Measurements from ENCODE around the gene KDM2A. TPM values are rescaled to one million over a fixed set of nuclear protein-coding genes. Genes with fewer than 3 reads are reported as not detected.

KDM2A gene
- total RNA-seq, 4 donors from 2014 or later = 44.9 to 69.5 (median 51.4) TPM

GRCh38 chr11:67136156-67136555 lies 17.1 kb downstream of the KDM2A start:
- no peaks in the 10 kb centered on the region for H3K9me3 ChIP-seq
- intact Hi-C loops (cut with DNase I) = no loop called here
- H3K4me3 ChIP-seq = no peak overlapping the region
- H3K36me3 ChIP-seq = peaks cover 13 to 92% (median 72%) of the 10 kb centered on the region in 4 donors
- WGBS = 73% methylated on average over 1 of the region's 1 CpG
- H3K27ac ChIP-seq (replicated peaks in 1 of 4) = no peak overlapping the region
- H3K4me1 ChIP-seq = peaks cover 0 to 35% (median 24%) of the 10 kb centered on the region in 4 donors
- TF ChIP-seq POLR2AphosphoS5 (IDR thresholded peaks at IDR 0.05) (no peak), EP300 (IDR thresholded peaks at IDR 0.05) (no peak), CTCF (IDR thresholded peaks at IDR 0.05) (no peak), POLR2A (IDR thresholded peaks at IDR 0.05; ENCODE audit: low read depth) (no peak)
- no peak for DNase-seq (ENCODE audit: extremely low spot score)
- H3K27me3 ChIP-seq = no peaks in the 10 kb centered on the region

- H3K4me1 ChIP-seq = peaks cover 0 to 38% (median 17%) of the 10 kb centered on the region in 4 donors
- no peaks in the 10 kb centered on the region for H3K9me3 ChIP-seq
- no peak overlapping the region for H3K4me3 ChIP-seq
- intact Hi-C loops (cut with DNase I) = no loop called here
- WGBS = 93% methylated on average over 4 of the region's 4 CpGs
- H3K27me3 ChIP-seq = no peaks in the 10 kb centered on the region
- H3K27ac ChIP-seq (replicated peaks in 1 of 4) = no peak overlapping the region
- TF ChIP-seq POLR2A (IDR thresholded peaks at IDR 0.05; ENCODE audit: low read depth) (no peak), POLR2AphosphoS5 (IDR thresholded peaks at IDR 0.05) (no peak), EP300 (IDR thresholded peaks at IDR 0.05) (no peak), CTCF (IDR thresholded peaks at IDR 0.05) (no peak)
- DNase-seq (ENCODE audit: extremely low spot score) = no peak
- H3K36me3 ChIP-seq = peaks cover 13 to 87% (median 54%) of the 10 kb centered on the region in 4 donors
These were observed 19.9 kb downstream of the KDM2A start for GRCh38 chr11:67138922-67139321.

- no peak overlapping the region for H3K27ac ChIP-seq (replicated peaks in 1 of 4)
- TF ChIP-seq POLR2AphosphoS5 (IDR thresholded peaks at IDR 0.05) (no peak), CTCF (IDR thresholded peaks at IDR 0.05) (no peak), POLR2A (IDR thresholded peaks at IDR 0.05; ENCODE audit: low read depth) (no peak), EP300 (IDR thresholded peaks at IDR 0.05) (no peak)
- no peaks in the 10 kb centered on the region for H3K9me3 ChIP-seq
- 81% methylated on average over 5 of the region's 5 CpGs for WGBS
- DNase-seq (ENCODE audit: extremely low spot score) = no peak
- peaks cover 0 to 26% (median 11%) of the 10 kb centered on the region in 4 donors for H3K4me1 ChIP-seq
- no peak overlapping the region for H3K4me3 ChIP-seq
- H3K36me3 ChIP-seq = peaks cover 15 to 68% (median 27%) of the 10 kb centered on the region in 4 donors
- intact Hi-C loops (cut with DNase I) = no loop called here
- H3K27me3 ChIP-seq = no peaks in the 10 kb centered on the region
These were observed 27.6 kb downstream of the KDM2A start for GRCh38 chr11:67146516-67147226.

- Histone ChIP-seq H3K9me3 (no peaks in the 10 kb centered on the region), H3K27me3 (no peaks in the 10 kb centered on the region), H3K4me3 (no peak overlapping the region), H3K27ac (replicated peaks in 1 of 4) (no peak overlapping the region), H3K4me1 (peaks cover 0 to 10% (median 5%) of the 10 kb centered on the region in 4 donors), H3K36me3 (peaks cover 15 to 38% (median 26%) of the 10 kb centered on the region in 4 donors)
- no peak for DNase-seq (ENCODE audit: extremely low spot score)
- WGBS = 73% methylated on average over 4 of the region's 4 CpGs
- intact Hi-C loops (cut with DNase I) = no loop called here
- TF ChIP-seq EP300 (IDR thresholded peaks at IDR 0.05) (no peak), POLR2AphosphoS5 (IDR thresholded peaks at IDR 0.05) (no peak), CTCF (IDR thresholded peaks at IDR 0.05) (no peak), POLR2A (IDR thresholded peaks at IDR 0.05; ENCODE audit: low read depth) (no peak)
These were observed 34.9 kb downstream of the KDM2A start for GRCh38 chr11:67153971-67154370.
